Measurements from ENCODE around the gene FMO1. TPM values are rescaled to one million over a fixed set of nuclear protein-coding genes. Genes with fewer than 3 reads are reported as not detected.

The FMO1 gene
- total RNA-seq, 1 donor from 2014 or later = not detected

- peaks cover 5% of the 10 kb centered on the region for H3K36me3 ChIP-seq
- Mint-ChIP-seq H3K4me1 (no peaks in the 10 kb centered on the region), H3K27me3 (ENCODE audit: insufficient read depth, low read depth) (peaks cover 2% of the 10 kb centered on the region), H3K4me3 (no peak overlapping the region), H3K9me3 (peaks cover 38% of the 10 kb centered on the region), H3K36me3 (peaks cover 2% of the 10 kb centered on the region), H3K27ac (no peak overlapping the region)
- H3K9me3 ChIP-seq (ENCODE audit: low read depth) = peaks cover 5% of the 10 kb centered on the region
- peaks cover 1% of the 10 kb centered on the region for H3K4me1 ChIP-seq
- no peak overlapping the region for H3K4me3 ChIP-seq
- H3K27me3 ChIP-seq = no peaks in the 10 kb centered on the region
- H3K4me2 ChIP-seq = no peak overlapping the region
- H3K9ac ChIP-seq = no peak overlapping the region
- no peak overlapping the region for H3K27ac ChIP-seq
- TF ChIP-seq, protein P1, sequence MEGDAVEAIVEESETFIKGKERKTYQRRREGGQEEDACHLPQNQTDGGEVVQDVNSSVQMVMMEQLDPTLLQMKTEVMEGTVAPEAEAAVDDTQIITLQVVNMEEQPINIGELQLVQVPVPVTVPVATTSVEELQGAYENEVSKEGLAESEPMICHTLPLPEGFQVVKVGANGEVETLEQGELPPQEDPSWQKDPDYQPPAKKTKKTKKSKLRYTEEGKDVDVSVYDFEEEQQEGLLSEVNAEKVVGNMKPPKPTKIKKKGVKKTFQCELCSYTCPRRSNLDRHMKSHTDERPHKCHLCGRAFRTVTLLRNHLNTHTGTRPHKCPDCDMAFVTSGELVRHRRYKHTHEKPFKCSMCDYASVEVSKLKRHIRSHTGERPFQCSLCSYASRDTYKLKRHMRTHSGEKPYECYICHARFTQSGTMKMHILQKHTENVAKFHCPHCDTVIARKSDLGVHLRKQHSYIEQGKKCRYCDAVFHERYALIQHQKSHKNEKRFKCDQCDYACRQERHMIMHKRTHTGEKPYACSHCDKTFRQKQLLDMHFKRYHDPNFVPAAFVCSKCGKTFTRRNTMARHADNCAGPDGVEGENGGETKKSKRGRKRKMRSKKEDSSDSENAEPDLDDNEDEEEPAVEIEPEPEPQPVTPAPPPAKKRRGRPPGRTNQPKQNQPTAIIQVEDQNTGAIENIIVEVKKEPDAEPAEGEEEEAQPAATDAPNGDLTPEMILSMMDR (IDR thresholded peaks at IDR 0.05) = no peak
- no peaks in the 10 kb centered on the region for H4K20me1 ChIP-seq (ENCODE audit: low read depth)
- no peak for DNase-seq (ENCODE audit: low spot score)
- no peaks in the 10 kb centered on the region for H3F3A ChIP-seq (ENCODE audit: low read depth)
- H2AFZ ChIP-seq (replicated peaks) = no peak overlapping the region
- H3K79me2 ChIP-seq (ENCODE audit: low read depth) = no peaks in the 10 kb centered on the region
These were observed 52.1 kb downstream of the FMO1 start for GRCh38 chr1:171300401-171300800.

GRCh38 chr1:171310661-171311087, 62.4 kb downstream of the FMO1 start:
- DNase-seq (ENCODE audit: low spot score) = peak; percentile 19
- H3K27me3 ChIP-seq = no peaks in the 10 kb centered on the region
- no peaks in the 10 kb centered on the region for H3K36me3 ChIP-seq
- H3K4me1 Mint-ChIP-seq = peaks cover 12% of the 10 kb centered on the region
- H3K4me1 ChIP-seq = peaks cover 15% of the 10 kb centered on the region
- H3K9ac ChIP-seq = no peak overlapping the region
- no peak overlapping the region for H3K4me3 Mint-ChIP-seq
- no peak overlapping the region for H3K4me3 ChIP-seq
- no peaks in the 10 kb centered on the region for H3K9me3 ChIP-seq (ENCODE audit: low read depth)
- no peaks in the 10 kb centered on the region for H4K20me1 ChIP-seq (ENCODE audit: low read depth)
- H3K4me2 ChIP-seq = peak overlapping the region; percentile 49
- H3K27me3 Mint-ChIP-seq (ENCODE audit: insufficient read depth, low read depth) = no peaks in the 10 kb centered on the region
- no peaks in the 10 kb centered on the region for H3K36me3 Mint-ChIP-seq
- H3K9me3 Mint-ChIP-seq = no peaks in the 10 kb centered on the region
- peak overlapping the region; percentile 76 for H2AFZ ChIP-seq (replicated peaks)
- H3K79me2 ChIP-seq (ENCODE audit: low read depth) = no peaks in the 10 kb centered on the region
- no peak overlapping the region for H3K27ac Mint-ChIP-seq
- no peak overlapping the region for H3K27ac ChIP-seq
- peaks cover 8% of the 10 kb centered on the region for H3F3A ChIP-seq (ENCODE audit: low read depth)
- TF ChIP-seq EZH2 (IDR thresholded peaks at IDR 0.05) = no peak
- TF ChIP-seq, protein P1 (IDR thresholded peaks at IDR 0.05) = no peak
- TF ChIP-seq EZH2phosphoT487 (IDR thresholded peaks at IDR 0.05) = no peak

DNA sequence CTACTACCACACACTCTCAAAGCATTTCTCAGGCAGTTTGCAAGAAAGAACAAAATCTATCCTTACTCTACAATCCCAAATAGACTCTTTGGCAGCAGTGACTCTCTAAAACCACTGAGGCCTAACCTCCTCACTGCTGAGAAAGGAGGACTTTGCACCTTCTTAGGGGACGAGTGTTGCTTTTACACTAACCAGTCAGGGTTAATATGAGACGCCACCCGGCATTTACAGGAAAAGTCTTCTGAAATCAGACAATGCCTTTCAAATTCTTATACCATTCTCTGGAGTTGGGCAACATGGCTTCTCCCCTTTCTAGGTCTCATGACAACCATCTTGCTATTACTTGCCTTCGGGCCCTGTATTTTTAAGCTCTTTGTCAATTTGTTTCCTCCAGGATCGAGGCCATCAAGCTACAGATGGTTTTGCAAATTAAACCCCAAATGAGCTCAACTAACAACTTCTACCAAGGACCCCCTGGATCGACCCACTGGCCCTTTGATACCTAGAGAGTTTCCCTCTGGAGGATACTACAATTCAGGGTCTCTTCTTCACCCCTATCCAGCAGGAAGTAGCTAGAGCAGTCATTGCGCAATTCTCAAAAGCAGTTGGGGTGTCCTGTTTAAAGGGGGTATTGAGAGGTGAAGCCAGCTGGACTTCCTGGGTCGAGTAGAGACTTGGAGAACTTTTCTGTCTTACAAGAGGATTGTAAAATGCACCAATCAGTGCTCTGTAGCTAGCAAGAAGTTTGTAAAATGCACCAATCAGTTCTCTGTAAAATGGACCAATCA, 63.7 kb downstream of the FMO1 start:
- no peaks in the 10 kb centered on the region for H3K9me3 ChIP-seq (ENCODE audit: low read depth)
- H3K79me2 ChIP-seq (ENCODE audit: low read depth) = no peaks in the 10 kb centered on the region
- H3K9ac ChIP-seq = no peak overlapping the region
- no peak for TF ChIP-seq EZH2phosphoT487 (IDR thresholded peaks at IDR 0.05)
- no peak for TF ChIP-seq EZH2 (IDR thresholded peaks at IDR 0.05)
- TF ChIP-seq, protein P1 (IDR thresholded peaks at IDR 0.05) = no peak
- no peaks in the 10 kb centered on the region for H4K20me1 ChIP-seq (ENCODE audit: low read depth)
- H3K36me3 ChIP-seq = no peaks in the 10 kb centered on the region
- no peaks in the 10 kb centered on the region for H3K36me3 Mint-ChIP-seq
- no peaks in the 10 kb centered on the region for H3K27me3 ChIP-seq
- no peaks in the 10 kb centered on the region for H3K9me3 Mint-ChIP-seq
- no peak overlapping the region for H3K27ac Mint-ChIP-seq
- H3K4me3 ChIP-seq = no peak overlapping the region
- H3K4me2 ChIP-seq = no peak overlapping the region
- no peak overlapping the region for H3K4me3 Mint-ChIP-seq
- H3K4me1 Mint-ChIP-seq = peaks cover 12% of the 10 kb centered on the region
- no peak overlapping the region for H3K27ac ChIP-seq
- H3F3A ChIP-seq (ENCODE audit: low read depth) = peaks cover 8% of the 10 kb centered on the region
- DNase-seq (ENCODE audit: low spot score) = no peak
- H3K27me3 Mint-ChIP-seq (ENCODE audit: insufficient read depth, low read depth) = no peaks in the 10 kb centered on the region
- peaks cover 15% of the 10 kb centered on the region for H3K4me1 ChIP-seq
- no peak overlapping the region for H2AFZ ChIP-seq (replicated peaks)
